GM18861 (cell line): ENCODE data around the gene PLD5.

Source experiments
- ATAC-seq: cut with Tn5 transposase; IDR thresholded peaks from one replicate; pipeline ENCODE4 v1.9.1; 2021; ENCODE audit not compliant: unreplicated experiment

PLD5 gene

GRCh38 chr1:242524571-242525359, at the start of gene PLD5:
PLD5 (minus strand) TSS chr1:242524697.
- no peak for ATAC-seq

GRCh38 chr1:242569867-242570266, 45.4 kb upstream of the PLD5 start:
- no peak for ATAC-seq

- no peak for ATAC-seq
Measured at GRCh38 chr1:242568666-242569065, 44.2 kb upstream of the PLD5 start.

GRCh38 chr1:242567596-242567995, 43.1 kb upstream of the PLD5 start:
- ATAC-seq = no peak

GRCh38 chr1:242556759-242557158, 32.3 kb upstream of the PLD5 start:
- no peak for ATAC-seq

- ATAC-seq = no peak
Measured at GRCh38 chr1:242556276-242556675, 31.8 kb upstream of the PLD5 start.

- no peak for ATAC-seq
Measured at GRCh38 chr1:242554577-242554976, 30.1 kb upstream of the PLD5 start.

- no peak for ATAC-seq
Measured at GRCh38 chr1:242546849-242547729, 22.6 kb upstream of the PLD5 start.

GRCh38 chr1:242546441-242546840, 21.9 kb upstream of the PLD5 start:
- no peak for ATAC-seq

- ATAC-seq = no peak
Measured at GRCh38 chr1:242544071-242544470, 19.6 kb upstream of the PLD5 start.

- ATAC-seq = no peak
Measured at GRCh38 chr1:242542271-242542670, 17.8 kb upstream of the PLD5 start.

- ATAC-seq = no peak
Measured at GRCh38 chr1:242535986-242536385, 11.5 kb upstream of the PLD5 start.

- ATAC-seq = no peak
Measured at GRCh38 chr1:242534753-242535152, 10.3 kb upstream of the PLD5 start.

- no peak for ATAC-seq
Measured at GRCh38 chr1:242530761-242531160, 6.3 kb upstream of the PLD5 start.

- no peak for ATAC-seq
Measured at GRCh38 chr1:242525769-242526168, 1.3 kb upstream of the PLD5 start.

GRCh38 chr1:242525360-242525722, 844 bp upstream of the PLD5 start:
- no peak for ATAC-seq

- ATAC-seq = no peak
Measured at GRCh38 chr1:242523719-242524570, 552 bp downstream of the PLD5 start.

GRCh38 chr1:242522996-242523718, 1.3 kb downstream of the PLD5 start:
- ATAC-seq = no peak

- ATAC-seq = no peak
Measured at GRCh38 chr1:242522304-242522945, 2.1 kb downstream of the PLD5 start.

- no peak for ATAC-seq
Measured at GRCh38 chr1:242515555-242515954, 8.9 kb downstream of the PLD5 start.
